IMR-90 (cell line): ENCODE results near the gene AUTS2. TPM values are rescaled to one million over a fixed set of nuclear protein-coding genes. Genes with fewer than 3 reads are reported as not detected.

ENCODE experiments used
- ATAC-seq: fragments of 200-7000 bp; cut with Tn5 transposase; 2 replicates; pipeline ENCODE4 v1.9.1; 2020; ENCODE audit warnings: low read depth, mild to moderate bottlenecking, moderate library complexity
- BruUV-seq: library from RNA; stranded (reverse); fragments of 400-500 nt; replicated peaks from 2 replicates; lab custom pipeline; 2021; lab: Mats Ljungman, UMichigan
- CTCF ChIA-PET: fragments of 300-600 bp; formaldehyde crosslinking; extraction: SDS; loops from one replicate; lab custom pipeline; 2021; ENCODE audit warnings: antibody characterized with exemption; lab: Yijun Ruan, JAX
- POLR2A ChIA-PET: fragments of 300-600 bp; sonication (Branson Sonifier 250); formaldehyde crosslinking; loops from one replicate; lab custom pipeline; 2022; ENCODE audit warnings: antibody characterized with exemption; ENCODE audit not compliant: unreplicated experiment; lab: Charles Lee
- DNase-seq: peaks from one replicate; pipeline ENCODE4 v3.0.0; 2013
- H2AFZ ChIP-seq: replicated peaks from 2 replicates; pipeline ENCODE3; 2013; ENCODE audit warnings: low read length, mild to moderate bottlenecking; ENCODE audit not compliant: poor library complexity
- H2AK5ac ChIP-seq: 2 replicates; pipeline ENCODE4 v1.6.1; 2013; ENCODE audit warnings: low read depth, low read length, inconsistent platforms
- H2AK9ac ChIP-seq: replicated peaks from 2 replicates; pipeline ENCODE3; 2013; ENCODE audit warnings: mild to moderate bottlenecking, low read depth, low read length, moderate library complexity; ENCODE audit not compliant: poor library complexity
- H2BK120ac ChIP-seq: 2 replicates; pipeline ENCODE4 v1.6.1; 2013; ENCODE audit warnings: low read depth, low read length, inconsistent platforms
- H2BK15ac ChIP-seq: 3 replicates; pipeline ENCODE4 v1.6.1; 2013; ENCODE audit warnings: low read depth, low read length, inconsistent platforms
- H2BK20ac ChIP-seq: 2 replicates; pipeline ENCODE4 v1.6.1; 2013; ENCODE audit warnings: low read depth, mild to moderate bottlenecking, inconsistent platforms, low read length, moderate library complexity
- H2BK5ac ChIP-seq: 2 replicates; pipeline ENCODE4 v1.6.1; 2013; ENCODE audit warnings: mild to moderate bottlenecking, low read depth, low read length, inconsistent platforms; ENCODE audit not compliant: poor library complexity, severe bottlenecking
- H3K14ac ChIP-seq: replicated peaks from 2 replicates; pipeline ENCODE4 v1.6.1; 2013; ENCODE audit warnings: low read depth, low read length, inconsistent platforms
- H3K18ac ChIP-seq: 2 replicates; pipeline ENCODE4 v1.6.1; 2013; ENCODE audit warnings: low read depth, low read length, control low read depth
- H3K23ac ChIP-seq: 2 replicates; pipeline ENCODE4 v1.6.1; 2013; ENCODE audit warnings: low read depth, low read length, inconsistent platforms
- H3K27ac ChIP-seq: 2 replicates; pipeline ENCODE4 v1.5.1; 2013; ENCODE audit warnings: mild to moderate bottlenecking, control low read depth, low read length; ENCODE audit not compliant: insufficient read depth
- H3K27me3 ChIP-seq: 2 replicates; pipeline ENCODE4 v1.6.1; 2013; ENCODE audit warnings: low read length; ENCODE audit not compliant: control insufficient read depth, insufficient read depth
- H3K36me3 ChIP-seq: 2 replicates; pipeline ENCODE4 v1.6.1; 2013; ENCODE audit warnings: low read length, mixed read lengths; ENCODE audit not compliant: control insufficient read depth, insufficient read depth
- H3K4ac ChIP-seq: 2 replicates; pipeline ENCODE4 v1.6.1; 2013; ENCODE audit warnings: low read depth, low read length, inconsistent platforms
- H3K4me1 ChIP-seq: 2 replicates; pipeline ENCODE4 v1.6.1; 2013; ENCODE audit warnings: low read length, mixed read lengths; ENCODE audit not compliant: control insufficient read depth, insufficient read depth
- H3K4me2 ChIP-seq: 2 replicates; pipeline ENCODE4 v1.6.1; 2013; ENCODE audit warnings: low read depth, mild to moderate bottlenecking, control low read depth, low read length, moderate library complexity
- H3K4me3 ChIP-seq: 2 replicates; pipeline ENCODE4 v1.5.1; 2013; ENCODE audit warnings: low read depth, mild to moderate bottlenecking, control low read depth, low read length, moderate library complexity; ENCODE audit not compliant: insufficient read depth
- H3K56ac ChIP-seq: 2 replicates; pipeline ENCODE4 v1.6.1; 2013; ENCODE audit warnings: low read length, inconsistent platforms; ENCODE audit not compliant: insufficient read depth; ENCODE audit errors: extremely low read depth
- H3K79me1 ChIP-seq, 2 experiments: 2 replicates each; pipeline ENCODE4 v1.6.1; 2013; ENCODE audit warnings: low read length in 2 of 2, inconsistent platforms in 1 of 2, low read depth in 1 of 2
- H3K9ac ChIP-seq: 2 replicates; pipeline ENCODE4 v1.6.1; 2013; ENCODE audit warnings: low read depth, low read length, control low read depth
- H3K9me1 ChIP-seq: 2 replicates; pipeline ENCODE4 v1.6.1; 2013; ENCODE audit warnings: low read length, inconsistent platforms; ENCODE audit not compliant: insufficient read depth
- H3K9me3 ChIP-seq: 2 replicates; pipeline ENCODE4 v1.6.1; 2013; ENCODE audit warnings: low read length; ENCODE audit not compliant: control insufficient read depth, insufficient read depth
- H4K20me1 ChIP-seq: 2 replicates; pipeline ENCODE4 v1.6.1; 2013; ENCODE audit warnings: low read length, inconsistent platforms; ENCODE audit not compliant: insufficient read depth
- H4K5ac ChIP-seq: 2 replicates; pipeline ENCODE4 v1.6.1; 2013; ENCODE audit warnings: mild to moderate bottlenecking, low read depth, low read length, control low read depth
- H4K8ac ChIP-seq, 2 experiments: 2 replicates each; pipeline ENCODE4 v1.6.1; 2013; ENCODE audit warnings: low read depth in 2 of 2, low read length in 2 of 2, control low read depth in 1 of 2, inconsistent platforms in 1 of 2
- H4K91ac ChIP-seq: 2 replicates; pipeline ENCODE4 v1.6.1; 2013; ENCODE audit warnings: low read depth, low read length, inconsistent platforms; ENCODE audit not compliant: insufficient read depth
- CHD1 ChIP-seq: IDR thresholded peaks from 2 replicates; pipeline ENCODE4 v1.6.1; 2012; ENCODE audit warnings: low read depth, low read length, improper control_type of control experiment
- MAFK ChIP-seq: IDR thresholded peaks from 2 replicates; pipeline ENCODE4 v1.6.1; 2012; ENCODE audit warnings: low read depth, low read length, improper control_type of control experiment
- MXI1 ChIP-seq: IDR thresholded peaks from 2 replicates; pipeline ENCODE4 v1.6.1; 2012; ENCODE audit warnings: low read depth, mild to moderate bottlenecking, low read length, moderate library complexity, borderline replicate concordance
- POLR2A ChIP-seq: IDR thresholded peaks from 2 replicates; pipeline ENCODE4 v1.6.1; 2012; ENCODE audit warnings: mild to moderate bottlenecking, low read depth, low read length
- RCOR1 ChIP-seq: IDR thresholded peaks from 2 replicates; pipeline ENCODE4 v1.6.1; 2012; ENCODE audit warnings: mild to moderate bottlenecking, low read length, improper control_type of control experiment; ENCODE audit not compliant: insufficient replicate concordance
- SMC3 ChIP-seq: fragments of 150-350 bp; IDR thresholded peaks from 2 replicates; pipeline ENCODE4 v1.6.1; 2016; ENCODE audit warnings: low read depth, mild to moderate bottlenecking, antibody characterized with exemption, low read length, moderate library complexity
- WGBS, 2 experiments: methylation state at CpG; one replicate each; pipeline versions ENCODE4 v1.1.5 to v1.1.7; 2013; ENCODE audit warnings: missing lambda C conversion rate in 2 of 2; ENCODE audit not compliant: insufficient read length in 1 of 2; ENCODE audit errors: extremely low coverage in 2 of 2; 5-methylcytosine and 5-hydroxymethylcytosine counted together
- dilution Hi-C: fragments of 300-500 bp; cut with HindIII; formaldehyde crosslinking; loops from one replicate; pipeline ENCODE4 v1.14.3; 2018; ENCODE audit warnings: low sequenced_read_pairs; ENCODE audit not compliant: unreplicated experiment
- in situ Hi-C: fragments of 300-500 bp; cut with MboI; formaldehyde crosslinking; loops from 3 replicates; pipeline ENCODE4 v1.14.3; 2019; ENCODE audit warnings: low sequenced_read_pairs, inconsistent platforms, mixed read lengths
- intact Hi-C: fragments of 100-400 bp; cut with micrococcal nuclease; formaldehyde crosslinking; loops from 2 replicates; pipeline ENCODE4 v1.10.0; 2022
- polyA plus RNA-seq, 3 experiments: library from polyadenylated mRNA; depleted of rRNA; stranded (reverse); fragments of >200 nt; gene quantifications; 2 replicates each; pipeline ENCODE4 v1.2.3, GENCODE V29; 2012; ENCODE audit warnings: low replicate concordance in 1 of 3
- total RNA-seq: library from RNA; depleted of rRNA; stranded (reverse); fragments of >200 nt; gene quantifications from 2 replicates; pipeline ENCODE4 v1.2.3, GENCODE V29; 2012

The AUTS2 gene
- total and polyA plus RNA-seq, 2 of the 4 experiments (the other 2 are of a cell fraction) = 0.90 to 3.0 TPM

DNA sequence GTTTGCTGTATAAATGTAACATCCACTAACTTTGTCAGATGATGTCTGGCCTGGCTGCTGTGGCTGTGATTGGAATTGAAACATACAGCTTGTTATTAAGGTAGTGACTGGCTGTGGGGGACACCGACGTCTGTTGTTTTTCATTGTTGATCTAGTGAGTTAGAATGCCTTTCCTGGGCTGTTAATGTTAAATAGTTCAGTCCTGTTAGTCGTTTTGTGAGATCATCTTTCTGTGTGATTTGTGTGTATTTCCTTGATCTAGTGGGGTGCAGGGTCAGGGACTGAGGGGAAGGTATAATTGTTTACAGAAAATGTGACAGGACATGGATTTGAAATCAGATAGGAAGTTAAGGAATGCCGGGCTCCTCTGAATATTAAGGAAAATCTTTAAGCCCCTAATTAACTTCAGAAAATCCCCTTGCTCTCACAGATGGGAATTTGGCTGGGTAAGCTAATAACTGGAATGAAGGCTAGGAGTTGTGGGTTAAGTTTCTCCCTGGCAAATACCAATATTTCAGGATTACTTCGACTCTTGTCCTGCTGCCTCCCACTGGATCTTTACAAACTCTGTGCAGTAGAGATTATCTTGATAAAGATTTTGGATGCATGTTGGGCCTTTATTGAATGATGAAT lies 163.1 kb downstream of the AUTS2 start:
- H2BK5ac ChIP-seq = no peak overlapping the region
- no peak overlapping the region for H3K56ac ChIP-seq
- H3K27ac ChIP-seq = no peak overlapping the region
- H3K79me1 ChIP-seq = no peaks in the 10 kb centered on the region
- no peaks in the 10 kb centered on the region for H3K4me1 ChIP-seq
- H4K20me1 ChIP-seq = no peaks in the 10 kb centered on the region
- peaks cover under 1% of the 10 kb centered on the region; the same call in 1 of the 2 replicates for H3K9me3 ChIP-seq
- no peak overlapping the region for H4K91ac ChIP-seq
- DNase-seq = no peak
- BruUV-seq = no TSS peak
- no peak overlapping the region for H2AFZ ChIP-seq
- H4K5ac ChIP-seq = no peak overlapping the region
- no peaks in the 10 kb centered on the region for H3K27me3 ChIP-seq
- in situ Hi-C loops = no loop called here
- dilution Hi-C loops = no loop called here
- no peak overlapping the region for H2AK5ac ChIP-seq
- no peaks in the 10 kb centered on the region for H3K36me3 ChIP-seq
- no peak overlapping the region for H2BK20ac ChIP-seq
- ChIA-PET POLR2A (no interaction called here), CTCF (no interaction called here)
- no peak overlapping the region for H3K18ac ChIP-seq
- WGBS, 2 experiments = no CpG with 5 or more reads among the region's 5 CpGs
- H3K9ac ChIP-seq = no peak overlapping the region
- H2BK15ac ChIP-seq = no peak overlapping the region
- no peak overlapping the region for H3K23ac ChIP-seq
- intact Hi-C loops = no loop called here
- H2AK9ac ChIP-seq = no peak overlapping the region
- H3K14ac ChIP-seq = no peak overlapping the region
- TF ChIP-seq MAFK = no peak
- no peak for TF ChIP-seq MXI1
- no peak for TF ChIP-seq SMC3
- no peak for TF ChIP-seq POLR2A
- TF ChIP-seq CHD1 = no peak
- TF ChIP-seq RCOR1 = no peak
- H3K4me3 ChIP-seq = no peak overlapping the region
- H3K4ac ChIP-seq = no peak overlapping the region
- no peak overlapping the region for H4K8ac ChIP-seq
- H3K4me2 ChIP-seq = no peak overlapping the region
- no peak overlapping the region for H2BK120ac ChIP-seq
- no peaks in the 10 kb centered on the region for H3K9me1 ChIP-seq
- ATAC-seq = no peak
